ENCODE data around the gene KSR2. TPM values are rescaled to one million over a fixed set of nuclear protein-coding genes. Genes with fewer than 3 reads are reported as not detected.

The KSR2 gene
- total RNA-seq, 1 donor = under 0.01 TPM

DNA sequence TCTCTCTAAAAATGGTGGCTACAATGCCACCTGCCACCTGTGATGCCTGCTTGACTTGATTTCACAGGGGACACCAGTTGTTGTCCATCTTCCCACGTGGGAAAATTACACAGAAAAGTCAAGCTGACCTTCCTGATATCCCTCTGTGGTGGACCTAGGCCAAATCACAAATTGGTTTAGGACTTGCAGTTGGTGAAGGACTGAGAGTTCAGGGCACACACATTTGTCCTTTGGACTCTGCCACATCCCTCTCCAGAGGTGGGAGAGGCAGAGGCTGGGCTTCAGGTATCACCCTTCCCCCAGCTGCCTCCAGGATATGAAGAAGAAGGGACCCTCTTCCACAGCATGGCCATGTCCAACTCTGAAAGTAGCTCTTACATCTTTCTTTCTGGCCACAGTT is 551.8 kb downstream of the KSR2 start:
- TF ChIP-seq CTCF (IDR thresholded peaks at IDR 0.05; ENCODE audit: insufficient read depth, low read length) = no peak
- H3K4me3 ChIP-seq (ENCODE audit: low read depth, low read length) = no peak overlapping the region
- no peak for DNase-seq (ENCODE audit: low read depth)

DNA sequence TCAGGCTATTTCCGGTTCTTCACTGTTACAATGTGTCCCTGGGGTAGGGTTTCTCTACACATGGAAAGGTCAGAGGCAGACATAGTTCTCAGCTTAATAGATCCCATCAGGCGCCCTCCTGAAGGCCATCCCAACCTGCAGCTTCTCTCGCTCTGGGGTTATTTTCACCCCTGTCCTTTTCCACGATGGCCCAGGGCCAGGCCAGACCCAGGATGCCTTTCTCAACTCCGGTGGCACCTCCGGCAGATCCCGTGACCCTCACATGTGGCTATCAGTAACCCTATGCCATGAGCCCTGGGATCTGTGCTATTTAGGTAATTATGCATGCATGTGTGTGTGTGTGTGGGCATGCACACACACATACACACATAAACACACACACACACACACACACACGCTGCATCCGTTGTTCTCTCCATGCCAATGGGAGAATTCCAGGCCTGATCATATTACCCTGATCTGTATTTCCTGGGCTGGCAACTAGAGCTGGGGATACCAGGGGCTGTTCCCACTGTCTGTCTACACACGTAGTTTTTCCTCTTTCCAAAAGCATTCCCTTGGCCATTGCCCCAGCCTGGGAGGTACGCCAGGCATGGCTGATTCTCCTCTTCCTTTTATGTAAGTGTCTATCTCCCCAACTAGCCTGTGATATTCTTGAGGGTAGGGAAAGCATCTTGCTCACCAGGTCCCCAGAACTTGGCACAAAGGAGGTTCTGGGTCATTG is 556.2 kb downstream of the KSR2 start:
- no peak overlapping the region for H3K4me3 ChIP-seq (ENCODE audit: low read depth, low read length)
- TF ChIP-seq CTCF (IDR thresholded peaks at IDR 0.05; ENCODE audit: insufficient read depth, low read length) = no peak
- DNase-seq (ENCODE audit: low read depth) = no peak

DNA sequence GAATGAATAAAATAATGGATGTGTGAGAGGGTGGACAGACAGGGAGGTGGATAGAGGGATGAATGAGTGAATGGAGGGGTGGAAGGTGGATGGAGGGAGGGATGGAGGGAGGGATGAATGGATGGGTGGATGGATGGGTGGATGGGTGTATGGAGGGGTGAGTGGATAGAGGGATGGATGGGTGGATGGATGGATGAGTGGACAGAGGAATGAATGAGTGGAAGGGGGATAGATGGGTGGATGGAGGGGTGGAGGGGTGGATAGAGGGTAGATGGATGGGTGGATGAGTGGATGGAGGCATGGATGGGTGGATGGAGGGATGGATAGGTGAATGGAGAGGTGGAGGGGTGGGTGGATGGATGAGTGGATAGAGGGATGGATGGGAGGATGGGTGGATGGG is 559.5 kb downstream of the KSR2 start:
- H3K4me3 ChIP-seq (ENCODE audit: low read depth, low read length) = no peak overlapping the region
- TF ChIP-seq CTCF (IDR thresholded peaks at IDR 0.05; ENCODE audit: insufficient read depth, low read length) = no peak
- DNase-seq (ENCODE audit: low read depth) = no peak

DNA sequence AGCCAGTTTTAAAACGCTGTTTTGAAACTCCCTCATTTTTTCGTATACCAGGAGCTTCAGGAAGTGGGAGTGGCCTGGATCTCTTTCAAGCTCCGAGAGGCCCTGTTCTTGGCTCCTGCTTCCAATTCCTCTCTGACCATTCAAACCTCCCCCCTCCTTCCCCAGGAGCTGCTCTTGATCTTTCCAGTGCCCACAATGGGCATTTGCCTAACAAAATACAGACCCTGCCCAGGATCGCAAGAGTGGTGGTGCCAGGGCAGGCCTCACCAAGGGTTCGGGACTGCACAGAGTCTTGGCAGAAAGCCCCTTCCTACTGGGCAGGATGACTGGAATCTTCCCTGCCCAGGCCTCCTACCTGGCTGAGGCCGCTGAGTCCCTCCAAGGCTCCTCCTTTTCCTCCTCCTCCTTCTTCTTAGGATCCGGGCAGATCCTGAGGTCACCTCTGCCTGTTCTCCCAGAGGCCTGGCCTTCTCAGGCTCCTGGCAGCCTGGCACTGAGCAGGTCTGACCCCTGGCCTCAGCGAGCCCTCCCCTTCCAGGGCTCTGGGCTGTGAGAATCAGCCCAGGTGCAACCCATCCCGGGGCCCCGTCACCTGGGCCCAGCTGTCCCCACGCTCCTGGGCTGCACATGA is 560.5 kb downstream of the KSR2 start:
- no peak for DNase-seq (ENCODE audit: low read depth)
- TF ChIP-seq CTCF (IDR thresholded peaks at IDR 0.05; ENCODE audit: insufficient read depth, low read length) = no peak
- no peak overlapping the region for H3K4me3 ChIP-seq (ENCODE audit: low read depth, low read length)

- no peak overlapping the region for H3K4me3 ChIP-seq (ENCODE audit: low read depth, low read length)
- no peak for DNase-seq (ENCODE audit: low read depth)
- TF ChIP-seq CTCF (IDR thresholded peaks at IDR 0.05; ENCODE audit: insufficient read depth, low read length) = no peak
These were observed 563.9 kb downstream of the KSR2 start for GRCh38 chr12:117404940-117405339.

DNA sequence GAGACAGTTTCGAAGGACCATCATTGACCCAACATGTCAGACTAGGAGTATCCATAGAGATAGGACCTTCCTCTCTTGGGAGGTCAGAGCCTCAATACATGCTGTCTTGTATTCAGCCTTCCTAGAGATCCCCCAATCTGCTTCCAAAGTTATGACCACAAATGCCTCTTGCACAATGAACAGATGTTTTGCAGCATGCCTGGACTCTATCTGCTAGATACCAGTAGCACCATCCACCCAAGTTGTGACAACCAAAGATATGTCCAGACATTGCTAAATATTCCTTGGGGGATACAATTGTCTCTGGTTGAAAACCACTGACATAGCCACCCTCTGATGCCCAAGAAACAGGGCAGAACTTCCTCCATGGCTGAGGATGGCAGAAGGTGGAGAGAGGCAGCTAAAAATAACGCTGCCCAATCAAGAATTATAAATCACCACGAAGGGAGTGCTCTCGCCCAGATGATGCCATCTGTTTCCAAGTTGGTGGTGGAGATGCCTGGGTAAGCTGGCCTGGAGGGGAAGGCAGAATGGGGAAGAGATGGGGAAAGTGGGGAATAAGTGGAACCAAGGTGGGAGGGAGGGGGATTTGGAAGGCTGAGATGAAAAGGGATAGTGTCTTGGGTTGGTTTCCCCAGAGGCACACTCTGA is 564.5 kb downstream of the KSR2 start:
- no peak for DNase-seq (ENCODE audit: low read depth)
- TF ChIP-seq CTCF (IDR thresholded peaks at IDR 0.05; ENCODE audit: insufficient read depth, low read length) = no peak
- no peak overlapping the region for H3K4me3 ChIP-seq (ENCODE audit: low read depth, low read length)
